ENCODE results near the gene SLC30A10.
"Not testable (repeated sequence)": the region's sequence is repeated elsewhere in the genome, so short reads cannot be mapped to it uniquely, and the experiment has no call there.

The SLC30A10 gene

DNA sequence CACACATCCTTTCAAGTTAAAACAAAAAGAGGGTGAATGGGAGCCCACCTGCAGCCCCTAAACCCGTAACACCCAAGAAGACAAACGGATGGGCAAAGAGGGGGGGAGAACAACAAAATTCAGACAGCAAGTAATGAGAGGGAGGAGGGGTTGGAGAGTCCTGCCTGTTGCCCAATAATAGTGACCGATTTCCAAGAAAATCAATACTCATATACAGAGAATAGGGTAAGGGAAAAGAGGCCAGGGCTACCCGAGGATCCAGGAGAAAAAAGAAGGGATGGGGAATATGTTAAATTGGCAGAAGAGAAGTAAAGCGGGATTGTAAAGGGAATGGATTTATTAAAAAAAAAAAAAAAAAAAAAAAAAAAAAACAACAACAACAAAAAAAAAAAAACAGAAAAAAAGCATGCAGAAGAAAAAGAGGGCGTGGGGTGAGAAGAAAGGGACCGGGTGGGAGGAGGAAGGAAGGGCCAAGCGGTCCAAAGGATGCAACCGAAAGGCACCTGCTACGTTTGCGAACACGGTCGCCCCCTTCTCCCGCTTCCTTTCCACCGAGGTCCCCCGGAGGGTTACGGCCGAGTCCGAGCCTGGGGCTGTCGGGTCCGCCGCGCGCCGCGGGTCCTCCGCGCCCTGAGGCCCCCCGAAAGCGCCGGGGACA, 930 bp downstream of the SLC30A10 start:
- DNase-seq (ENCODE audit: low read depth): no peak

DNA sequence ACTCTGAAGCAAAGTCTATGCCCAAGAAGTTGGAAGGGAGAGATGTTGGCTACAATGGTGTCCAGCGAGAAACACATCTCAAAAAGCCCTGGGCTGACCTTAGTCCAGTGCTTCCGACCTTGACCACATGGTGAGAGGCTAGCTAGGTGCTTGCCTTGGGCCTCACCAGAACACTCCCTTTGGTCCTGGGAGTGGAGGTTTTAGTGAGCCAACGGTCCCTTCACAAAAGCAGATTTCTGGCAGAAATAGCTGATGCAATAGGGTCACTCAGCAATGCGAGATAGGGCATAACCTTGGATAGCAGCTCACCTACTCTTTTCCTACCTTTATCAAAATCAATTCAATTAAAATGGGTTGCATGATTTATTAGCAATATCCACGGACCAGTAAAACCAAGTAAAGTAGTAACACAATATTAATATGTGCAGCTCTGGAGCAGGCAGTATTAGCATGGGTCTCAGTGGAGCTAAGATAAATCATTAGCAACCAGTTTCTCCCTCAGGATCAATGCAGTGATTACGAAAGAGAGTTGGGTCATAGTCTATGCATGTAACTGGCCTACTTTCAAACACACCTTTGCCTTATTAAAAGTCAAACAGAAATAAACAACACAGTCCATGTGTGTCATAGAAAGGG, 1.9 kb downstream of the SLC30A10 start:
- DNase-seq (ENCODE audit: low read depth): no peak

DNA sequence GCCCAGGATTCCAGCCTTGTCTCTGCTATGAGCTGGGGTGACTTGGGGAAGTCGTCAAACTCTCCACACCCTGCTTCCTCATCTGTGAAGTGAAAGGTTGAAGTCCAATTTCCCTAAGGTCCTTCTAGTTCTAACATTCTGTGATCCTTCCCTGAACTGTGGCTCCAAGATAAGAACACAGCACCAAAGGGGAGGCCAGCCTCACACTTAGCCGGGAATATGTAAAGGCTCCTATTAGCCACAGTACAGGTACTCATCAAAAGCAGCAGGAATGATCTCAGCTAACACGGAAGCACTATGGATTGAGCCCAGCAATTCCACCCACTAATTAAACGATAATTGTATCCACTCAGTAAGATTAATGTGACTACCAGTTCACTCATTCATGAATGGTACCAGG, 4.0 kb downstream of the SLC30A10 start:
- DNase-seq (ENCODE audit: low read depth): no peak

DNA sequence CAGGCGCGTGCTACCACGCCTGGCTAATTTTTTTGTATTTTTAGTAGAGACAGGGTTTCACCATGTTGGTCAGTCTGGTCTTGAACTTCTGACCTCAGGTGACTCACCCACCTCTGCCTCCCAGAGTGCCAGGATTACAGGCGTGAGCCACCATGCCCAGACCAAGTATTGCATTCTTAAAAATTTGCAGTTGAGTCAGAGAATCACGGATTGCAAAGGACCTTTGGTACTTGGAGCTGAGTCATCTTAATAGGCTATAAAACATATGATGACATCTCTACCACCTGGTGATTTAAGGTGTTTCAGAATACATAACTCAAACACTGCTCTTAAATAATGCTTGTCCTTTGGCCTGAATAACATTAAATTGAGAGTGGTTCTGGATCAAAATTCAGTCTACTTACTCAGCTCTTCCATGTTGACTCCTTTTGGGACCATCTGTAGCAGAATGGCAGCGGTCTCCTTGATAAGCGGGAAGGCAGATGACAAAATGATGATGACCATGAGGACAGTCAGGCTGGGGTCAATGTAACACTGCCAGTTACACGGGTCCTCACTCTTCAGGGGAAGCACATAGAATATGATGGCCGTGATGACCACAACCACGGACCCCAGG, 10.4 kb downstream of the SLC30A10 start:
- DNase-seq (ENCODE audit: low read depth): no peak

DNA sequence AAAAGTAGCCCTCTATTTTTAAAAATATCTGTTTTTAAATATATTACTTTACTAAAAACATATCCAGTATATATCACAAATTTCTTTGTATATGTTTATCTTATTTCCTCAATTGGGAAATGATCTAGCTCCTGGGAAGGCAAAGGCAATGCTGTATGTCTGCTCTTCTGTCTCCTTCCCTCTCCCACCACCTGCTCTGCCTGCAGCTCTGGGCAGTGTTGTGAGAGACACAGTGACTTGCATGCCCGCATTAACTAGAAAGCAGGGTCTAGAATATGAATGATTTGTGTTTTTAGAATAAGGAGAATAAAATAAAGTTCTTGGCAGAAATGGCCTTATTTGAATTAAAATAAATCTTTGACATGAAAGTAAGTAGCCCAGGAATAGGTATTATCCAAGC, 11.1 kb downstream of the SLC30A10 start:
- DNase-seq (ENCODE audit: low read depth): no peak

DNA sequence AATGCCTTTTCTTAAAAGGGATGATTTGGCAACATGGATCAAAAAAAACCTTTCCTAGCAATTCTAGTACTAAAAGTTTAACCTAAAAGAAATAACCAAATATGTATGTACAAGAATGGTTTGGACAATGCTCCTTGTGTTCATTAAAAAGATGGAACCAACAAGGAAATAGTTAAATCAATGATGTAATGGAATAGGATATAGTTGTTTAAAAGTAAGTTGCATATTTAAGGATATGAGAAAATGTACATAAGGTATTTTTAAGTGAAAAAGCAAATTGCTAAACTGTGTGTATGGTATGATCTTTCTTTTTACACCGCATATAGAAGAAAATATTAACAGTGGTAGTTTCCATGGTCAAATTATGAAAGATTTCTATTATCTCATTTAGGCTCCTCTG, 12.1 kb downstream of the SLC30A10 start:
- no peak for DNase-seq (ENCODE audit: low read depth)

DNA sequence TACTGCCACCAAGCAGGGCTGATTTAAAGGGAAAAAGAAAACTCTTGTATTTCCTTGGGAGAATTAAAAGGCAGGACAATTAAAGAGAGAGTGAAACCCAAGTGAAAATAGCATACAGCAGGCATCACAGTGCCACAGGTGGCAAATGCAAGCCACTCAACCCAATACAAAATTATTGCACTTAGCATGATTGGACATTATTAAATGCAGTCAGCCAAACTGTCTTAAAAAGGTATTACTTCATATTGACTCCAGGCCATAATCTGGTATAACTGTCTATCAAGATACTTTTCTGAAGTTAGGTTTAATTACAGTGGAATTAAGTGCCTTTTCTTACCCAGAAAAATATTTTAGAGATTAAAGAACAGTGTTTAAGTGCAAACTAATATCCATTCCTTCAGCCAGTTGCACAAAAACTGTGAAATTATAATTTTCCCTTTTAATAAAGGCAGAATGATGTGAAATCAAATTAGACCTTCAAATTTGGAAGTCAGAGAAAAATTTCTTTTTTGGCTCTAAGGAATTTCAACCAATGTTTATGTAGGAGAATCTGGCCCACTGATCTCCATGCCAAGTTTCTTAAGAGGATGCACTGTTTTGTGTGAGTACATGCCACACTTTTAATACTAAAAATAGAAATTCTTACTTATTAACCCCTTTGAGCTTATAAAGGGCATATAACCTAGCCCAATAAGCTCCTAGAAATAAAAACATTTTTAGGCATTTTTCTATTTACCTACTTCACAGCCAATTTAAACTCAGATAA, 15.2 kb downstream of the SLC30A10 start:
- no peak for DNase-seq (ENCODE audit: low read depth)

DNA sequence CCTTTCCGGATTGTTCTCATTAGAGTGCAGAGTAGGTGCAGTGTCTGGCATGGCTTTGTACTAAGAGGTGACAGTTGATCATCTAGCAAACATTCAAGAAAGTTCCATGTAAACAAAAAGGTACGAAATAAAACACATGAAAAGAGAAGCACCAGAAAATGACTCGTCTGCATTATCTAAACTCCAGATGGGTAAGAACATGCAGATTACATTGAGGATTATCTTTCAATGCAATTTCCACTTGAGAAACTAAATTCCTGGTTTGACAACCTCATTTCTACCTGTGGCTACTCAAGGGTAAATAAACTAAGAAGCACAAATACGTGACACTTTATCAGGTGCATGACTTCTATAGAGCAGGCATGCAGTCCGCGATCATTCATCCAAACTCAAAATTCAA, 17.6 kb downstream of the SLC30A10 start:
- no peak for DNase-seq (ENCODE audit: low read depth)

DNA sequence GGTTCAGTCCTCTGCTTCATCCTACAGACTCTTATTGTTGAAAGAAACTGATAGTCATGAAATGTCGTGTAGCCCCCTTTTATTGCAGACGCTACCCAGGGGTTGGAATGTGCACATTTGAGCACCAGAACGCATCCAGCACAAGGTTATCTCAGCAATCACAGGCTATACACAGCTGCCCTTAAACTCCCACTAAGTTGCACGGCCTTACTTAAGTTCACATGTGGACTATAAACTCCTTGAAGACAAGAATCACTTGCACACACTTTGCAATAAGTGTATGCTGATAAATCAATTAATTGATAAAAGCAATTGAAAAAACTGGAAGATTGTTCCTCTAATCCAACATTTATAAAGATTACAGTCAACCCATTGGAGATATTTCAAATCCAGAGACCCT, 18.9 kb downstream of the SLC30A10 start:
- no peak for DNase-seq (ENCODE audit: low read depth)

DNA sequence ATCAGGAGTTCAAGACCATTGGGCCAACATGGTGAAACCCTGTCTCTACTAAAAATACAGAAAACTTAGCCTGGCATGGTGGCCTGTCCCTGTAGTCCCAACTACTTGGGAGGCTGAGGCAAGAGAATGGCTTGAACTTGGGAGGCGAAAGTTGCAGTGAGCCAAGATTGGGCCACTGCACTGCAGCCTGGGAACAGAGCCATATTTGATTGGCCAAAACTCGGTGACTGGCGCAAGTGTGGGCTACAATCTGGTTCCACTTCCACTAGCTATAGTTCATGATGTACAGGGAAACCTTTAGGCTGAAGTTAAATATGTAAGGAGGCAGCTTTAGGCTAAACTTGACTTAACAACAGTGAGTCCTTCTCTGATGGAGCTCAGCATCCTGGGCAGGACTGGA, 20.2 kb downstream of the SLC30A10 start:
- no peak for DNase-seq (ENCODE audit: low read depth)

DNA sequence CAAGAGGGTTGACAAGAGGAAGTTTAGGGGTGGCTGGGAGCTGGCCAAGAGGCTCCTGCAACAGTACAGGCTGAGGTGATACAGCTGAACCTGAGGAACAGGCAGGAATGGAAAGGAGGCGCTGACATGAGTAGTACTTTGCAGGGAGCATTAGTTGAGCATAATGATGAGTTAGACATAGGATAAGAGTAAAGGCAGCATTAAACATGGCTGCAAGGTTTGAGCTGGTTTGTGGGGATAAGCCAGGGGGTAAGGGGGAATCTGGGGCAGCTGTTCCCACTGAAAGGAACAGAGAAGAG, 20.6 kb downstream of the SLC30A10 start:
- no peak for DNase-seq (ENCODE audit: low read depth)

DNA sequence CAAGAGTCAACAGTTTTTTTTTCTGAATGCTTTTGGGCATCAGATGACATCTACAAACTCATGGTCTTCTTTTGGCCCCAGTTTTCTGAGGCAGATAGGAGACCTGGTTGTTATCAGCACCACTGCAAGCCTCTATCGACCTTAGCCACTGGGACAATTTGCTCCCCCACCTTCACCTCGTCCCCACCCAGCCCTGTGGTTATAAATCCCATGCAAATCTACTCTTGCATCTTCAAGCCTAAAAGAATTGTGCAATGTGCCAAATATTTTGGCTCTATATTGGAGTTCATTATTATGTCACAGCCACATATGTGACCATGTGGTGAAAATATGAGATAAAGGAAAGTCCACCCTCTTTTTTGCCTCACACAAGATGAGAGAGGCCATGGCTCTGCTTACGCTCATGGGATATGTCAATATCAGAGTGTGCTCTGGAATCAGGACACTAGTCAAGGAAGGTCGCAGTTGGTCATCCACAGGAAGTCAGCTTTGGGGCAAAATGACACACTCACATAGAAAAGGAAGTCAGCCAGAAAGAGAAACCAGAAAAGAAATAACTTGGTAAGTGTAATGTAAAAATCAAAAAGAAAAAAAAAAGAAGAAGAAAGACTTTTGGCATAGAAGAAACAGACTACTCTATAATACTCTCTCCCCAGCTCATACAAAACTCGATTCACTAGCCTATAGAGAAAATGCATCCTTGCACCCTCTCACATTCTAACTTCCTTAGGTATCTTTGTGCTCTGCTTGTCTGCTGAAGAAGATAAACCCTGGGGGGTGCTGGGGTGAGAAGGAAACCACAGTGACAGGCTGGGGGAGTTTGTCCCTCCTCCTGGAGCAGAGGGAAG, 21.2 kb downstream of the SLC30A10 start:
- DNase-seq (ENCODE audit: low read depth): no peak

DNA sequence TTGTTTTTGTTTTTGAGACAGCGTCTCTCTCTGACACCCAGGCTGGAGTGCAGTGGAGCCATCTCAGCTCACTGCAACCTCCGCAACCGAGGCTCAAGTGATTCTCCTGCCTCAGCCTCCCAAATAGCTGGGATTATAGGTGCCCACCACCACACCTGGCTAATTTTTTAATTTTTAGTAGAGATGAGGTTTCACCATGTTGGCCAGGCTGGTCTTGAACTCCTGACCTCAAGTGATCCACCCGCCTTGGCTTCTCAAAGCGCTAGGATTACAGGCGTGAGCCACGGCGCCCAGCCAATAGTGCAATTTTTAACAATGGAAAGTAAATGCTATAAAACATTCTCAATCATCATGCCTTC, 21.8 kb downstream of the SLC30A10 start:
- DNase-seq (ENCODE audit: low read depth): not testable (repeated sequence)

DNA sequence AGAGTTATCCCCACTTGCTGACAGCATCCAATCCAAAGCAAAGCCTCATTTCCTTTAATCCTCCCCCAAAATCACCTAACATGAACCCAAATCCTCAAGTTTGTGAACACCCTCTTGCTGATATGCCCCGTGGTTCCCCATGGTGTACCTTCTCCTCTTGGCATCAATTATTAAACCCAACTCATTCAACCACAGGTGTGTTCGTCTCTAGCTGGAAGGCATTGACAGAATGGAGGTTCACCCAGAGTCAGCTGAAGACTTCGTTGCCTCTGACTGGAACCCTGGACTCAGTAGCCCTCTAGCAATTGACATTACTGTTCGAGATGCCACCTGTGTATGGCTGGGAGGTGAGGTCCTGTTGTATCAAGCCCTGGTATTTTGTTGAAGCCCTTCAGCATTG, 22.8 kb downstream of the SLC30A10 start:
- no peak for DNase-seq (ENCODE audit: low read depth)

DNA sequence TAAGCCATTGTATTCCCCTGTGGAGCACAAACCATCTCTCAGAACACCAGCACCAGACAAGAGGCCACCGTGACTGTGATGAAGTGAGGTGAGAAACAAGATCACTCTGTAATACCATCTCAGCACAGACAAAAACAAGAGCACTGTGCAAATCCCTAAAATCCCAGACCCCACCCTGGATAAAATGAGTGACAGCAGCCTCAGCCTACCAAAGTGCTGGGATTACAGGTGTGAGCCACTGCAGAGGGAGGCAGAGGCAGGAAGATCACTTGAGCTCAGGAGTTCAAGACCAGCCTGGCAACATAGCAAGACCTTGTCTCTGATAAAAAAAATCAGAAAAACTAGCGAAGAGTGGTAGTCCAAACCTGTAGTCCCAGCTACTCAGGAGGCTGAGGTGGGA, 23.4 kb downstream of the SLC30A10 start:
- DNase-seq (ENCODE audit: low read depth): no peak

DNA sequence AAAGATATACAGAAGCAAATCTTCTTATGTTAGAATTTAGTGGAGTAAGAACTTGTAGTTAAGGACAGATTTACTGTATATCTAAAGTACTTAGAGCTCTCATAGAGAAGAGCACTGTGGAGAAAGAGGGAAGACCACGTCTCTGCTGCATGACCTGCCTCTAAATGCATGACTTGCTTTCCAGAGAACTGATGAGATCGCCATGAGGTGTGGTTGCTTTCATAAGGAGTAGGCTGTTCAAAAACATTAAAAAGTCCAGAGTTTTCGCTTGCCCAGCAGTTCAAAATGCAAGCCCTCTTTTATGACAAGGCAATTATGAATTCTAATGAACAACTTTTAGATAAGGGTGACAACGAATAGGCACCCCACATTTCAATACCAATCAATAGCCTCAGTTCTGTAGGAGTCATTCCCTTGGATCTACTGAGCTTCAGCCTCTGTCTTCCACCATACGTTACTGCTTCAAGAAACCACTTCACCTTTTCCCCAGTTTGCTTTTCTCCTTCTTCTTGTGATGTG, 24.9 kb downstream of the SLC30A10 start:
- no peak for DNase-seq (ENCODE audit: low read depth)

DNA sequence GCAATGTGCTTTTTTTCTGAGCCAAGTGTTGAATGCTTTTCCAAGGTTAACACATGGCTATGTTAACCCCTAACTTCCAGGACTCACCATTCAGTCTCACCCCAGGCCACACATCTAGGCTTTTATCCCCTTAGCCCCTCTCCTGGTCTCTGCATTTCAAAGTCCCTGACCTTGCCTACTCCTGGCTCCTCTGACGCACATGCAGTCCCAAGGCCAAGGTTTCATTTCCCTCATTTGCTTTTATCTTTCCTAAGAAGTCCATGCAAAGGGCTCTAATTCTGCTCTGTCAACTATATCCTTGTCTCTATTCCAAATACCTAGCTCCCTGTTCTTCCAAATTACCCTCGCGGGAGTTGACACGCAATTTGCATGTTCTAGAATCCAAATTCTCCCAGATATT, 25.4 kb downstream of the SLC30A10 start:
- no peak for DNase-seq (ENCODE audit: low read depth)

DNA sequence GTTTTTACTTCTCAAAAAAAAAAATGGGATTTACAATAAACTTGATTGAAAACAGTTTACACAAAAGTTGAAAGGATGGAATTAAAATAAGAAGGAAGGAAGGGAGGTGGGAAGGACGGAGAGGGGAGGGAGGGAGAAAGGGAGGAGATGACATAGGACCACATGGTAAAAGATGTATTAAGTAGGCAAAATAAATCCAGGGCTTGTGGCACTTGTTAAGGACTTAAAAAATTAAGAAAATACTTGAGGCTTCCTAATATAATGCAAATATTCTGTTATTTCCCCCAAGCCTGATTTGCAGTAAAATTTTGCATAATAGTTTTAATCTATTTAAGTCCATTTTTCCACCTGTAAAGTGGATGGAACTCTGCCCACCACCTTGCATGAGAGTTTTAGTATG, 27.5 kb downstream of the SLC30A10 start:
- DNase-seq (ENCODE audit: low read depth): no peak

DNA sequence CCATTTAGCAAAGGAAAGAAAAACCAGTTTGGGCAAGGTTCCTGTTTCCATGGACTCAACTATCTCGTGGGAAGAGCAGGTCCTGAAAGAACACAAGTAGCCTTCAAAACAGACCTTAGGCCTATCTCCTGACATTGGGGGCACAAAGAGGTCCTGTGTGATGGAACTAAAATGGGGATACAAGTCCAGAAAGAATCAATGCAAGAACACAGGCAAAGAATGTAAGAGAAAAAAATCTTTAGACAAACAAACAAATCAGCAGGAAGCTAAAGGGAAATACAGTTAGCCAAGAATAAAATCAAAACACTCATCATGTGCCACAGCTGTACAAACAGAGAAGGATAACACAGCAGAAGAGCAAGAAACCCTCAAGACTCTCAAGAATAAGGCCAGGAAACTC, 28.2 kb downstream of the SLC30A10 start:
- no peak for DNase-seq (ENCODE audit: low read depth)

DNA sequence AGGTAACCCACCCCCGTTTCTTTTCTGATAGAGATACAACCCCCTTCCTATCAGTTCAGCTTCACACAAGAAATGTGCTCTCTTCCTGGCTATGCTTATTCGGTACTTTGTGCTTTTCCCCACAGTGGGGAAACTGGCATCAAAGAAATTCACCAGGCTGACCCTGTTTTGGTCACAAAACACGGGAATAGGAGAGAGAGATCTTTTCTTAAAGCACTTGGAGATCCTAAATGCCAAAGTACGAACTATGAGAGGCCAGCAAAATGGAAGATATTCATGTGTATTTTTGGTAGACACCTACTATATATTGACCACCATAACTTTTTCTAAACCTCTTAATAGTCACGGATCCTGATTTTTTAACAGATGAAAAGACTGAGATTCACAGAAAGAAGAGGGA, 30.0 kb downstream of the SLC30A10 start:
- DNase-seq (ENCODE audit: low read depth): no peak

DNA sequence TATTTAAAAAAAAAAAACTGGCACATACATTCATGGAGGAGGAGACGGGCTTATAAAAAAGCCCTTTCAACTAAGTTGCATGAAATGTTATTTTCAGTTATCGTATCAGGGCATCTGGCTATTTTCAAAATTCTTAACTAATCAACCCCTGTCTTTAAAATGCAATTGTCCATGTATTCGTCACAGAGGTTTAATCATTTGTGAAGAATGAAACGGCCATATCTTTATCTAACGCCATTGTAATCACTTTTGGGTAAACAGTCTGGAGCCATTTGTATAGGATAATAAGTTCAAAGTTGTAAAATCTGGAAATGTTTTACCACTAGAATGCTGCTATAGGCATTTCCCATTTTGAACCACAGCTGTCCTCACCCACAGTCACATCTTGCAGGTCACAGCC, 30.4 kb downstream of the SLC30A10 start:
- no peak for DNase-seq (ENCODE audit: low read depth)

DNA sequence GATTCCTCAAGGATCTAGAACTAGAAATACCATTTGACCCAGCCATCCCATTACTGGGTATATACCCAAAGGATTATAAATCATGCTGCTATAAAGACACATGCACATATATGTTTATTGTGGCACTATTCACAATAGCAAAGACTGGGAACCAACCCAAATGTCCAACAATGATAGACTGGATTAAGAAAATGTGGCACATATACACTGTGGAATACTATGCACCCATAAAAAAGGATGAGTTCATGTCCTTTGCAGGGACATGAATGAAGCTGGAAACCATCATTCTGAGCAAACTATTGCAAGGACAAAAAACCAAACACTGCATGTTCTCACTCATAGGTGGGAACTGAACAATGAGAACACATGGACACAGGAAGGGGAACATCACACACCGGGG, 36.1 kb downstream of the SLC30A10 start:
- DNase-seq (ENCODE audit: low read depth): not testable (repeated sequence)
